ENCODE data around the gene PLXDC1. TPM values are rescaled to one million over a fixed set of nuclear protein-coding genes. Genes with fewer than 3 reads are reported as not detected.

PLXDC1 gene
- total and polyA plus RNA-seq, 2 of the 8 experiments (the other 6 are each of a cell fraction or from before 2014, with no cell fraction given): 4.1 to 14.6 TPM

DNA sequence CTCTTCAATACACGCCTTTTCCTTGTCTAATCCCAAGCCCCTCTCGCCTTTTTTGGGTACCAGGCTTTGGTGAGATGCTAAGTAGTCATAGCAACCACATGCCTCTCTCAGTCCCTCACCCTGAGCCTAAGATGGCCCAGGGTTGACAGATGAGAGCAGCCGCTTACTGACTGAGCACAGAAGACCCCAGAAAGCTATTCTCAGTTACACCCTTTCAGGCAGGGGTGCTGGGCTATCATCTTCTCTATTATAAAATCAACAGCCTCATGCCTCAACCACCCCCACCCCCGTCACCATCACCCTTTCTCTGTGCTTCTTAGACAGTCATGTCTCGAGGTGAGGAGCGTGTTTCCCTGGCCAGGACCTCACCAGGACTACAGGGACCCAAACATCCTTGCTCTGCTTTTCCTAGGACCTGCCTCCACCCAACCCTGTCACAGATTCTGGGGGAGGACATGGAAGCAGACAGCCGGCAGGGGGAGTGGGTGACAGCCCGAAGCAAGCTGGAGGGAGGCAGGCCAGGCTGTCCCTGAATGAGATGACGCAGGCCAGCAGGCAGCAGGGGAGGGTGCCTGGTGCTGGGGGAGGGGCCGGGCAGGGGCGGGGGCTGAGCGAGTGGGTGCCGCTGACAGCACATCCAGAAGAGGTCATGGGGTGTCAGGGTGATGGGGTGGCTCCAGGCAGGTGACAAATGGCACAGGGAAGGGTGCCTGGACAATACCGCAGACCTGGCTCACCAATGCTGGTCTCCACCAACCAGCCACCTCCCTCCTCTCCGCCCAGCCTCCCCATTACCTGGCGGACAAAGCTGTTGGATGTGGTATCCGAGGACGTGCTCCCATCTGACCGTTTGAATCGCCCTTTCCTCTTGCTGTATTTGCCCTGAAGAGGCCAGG lies 42.9 kb upstream of the PLXDC1 start:
- WGBS, 2 experiments (ENCODE audit: extremely low coverage in 1 of 2, insufficient coverage in 1 of 2, insufficient read length in 1 of 2, insufficient replicate concordance in 2 of 2, low coverage in 1 of 2, low lambda C conversion rate in 2 of 2, missing lambda C conversion rate in 1 of 2): 68% methylated on average over 19 of the region's 20 CpGs; no CpG with 5 or more reads in 1 of the 2 experiments
- H3K4me3 ChIP-seq (ENCODE audit: extremely low read depth in 1 of 4, insufficient read depth in 2 of 4, low read depth in 3 of 4, low read length in 4 of 4): peak overlapping the region in 2 of 4 experiments; percentile 8 to 89; a peak in 4 of 8 replicates
- no peak overlapping the region for H3K56ac ChIP-seq (replicated peaks; ENCODE audit: insufficient read length, low read depth, low read length)
- H3K18ac ChIP-seq (ENCODE audit: extremely low read depth, low read length): 0 out of 2 replicates have a peak overlapping the region, but pooled peaks have one; percentile 21
- H3K14ac ChIP-seq (ENCODE audit: insufficient read length): no peak overlapping the region
- peak overlapping the region; percentile 29; the same call in 1 of the 2 replicates for H2BK20ac ChIP-seq (ENCODE audit: low read length)
- H2BK120ac ChIP-seq (replicated peaks; ENCODE audit: low read depth, low read length): no peak overlapping the region
- H3K79me2 ChIP-seq (ENCODE audit: control insufficient read depth in 1 of 2, insufficient read depth in 2 of 2, low read length in 2 of 2): peaks cover 0 to 34% of the 10 kb centered on the region in 2 experiments; a peak in 1 of 4 replicates
- H3K27me3 ChIP-seq (replicated peaks in 1 of 4; ENCODE audit: control insufficient read depth in 3 of 4, extremely low read depth in 1 of 4, insufficient read depth in 3 of 4, low read length in 3 of 4): no peaks in the 10 kb centered on the region
- H2BK15ac ChIP-seq (ENCODE audit: low read length): peak overlapping the region; percentile 6; the same call in 1 of the 2 replicates
- H3K9ac ChIP-seq (replicated peaks in 1 of 4; ENCODE audit: extremely low read depth in 1 of 4, low read depth in 3 of 4, low read length in 3 of 4): no peak overlapping the region
- POLR2A ChIA-PET (ENCODE audit: partially characterized antibody): interaction anchor here (1.1 to 5.9 kb wide), 5 partner anchors 11 to 267 kb away, joined by 4 to 51 read pairs (median 5); partner anchors contain the start of gene CDK12
- no peak overlapping the region for H4K91ac ChIP-seq (replicated peaks; ENCODE audit: insufficient read length, low read length)
- H3K23ac ChIP-seq (ENCODE audit: insufficient read length): no peak overlapping the region
- peaks cover 6% of the 10 kb centered on the region; the same call in 1 of the 2 replicates for H3K23me2 ChIP-seq (ENCODE audit: low read depth, low read length)
- H3K4me1 ChIP-seq (replicated peaks in 1 of 4; ENCODE audit: control insufficient read depth in 3 of 4, insufficient read depth in 4 of 4, low read length in 3 of 4): peaks cover 4 to 27% (median 22%) of the 10 kb centered on the region in 4 experiments
- H2AFZ ChIP-seq (ENCODE audit: low read length): no peak overlapping the region
- 0 out of 2 replicates have a peak overlapping the region, but pooled peaks have one; percentile 32 for H3K27ac ChIP-seq (ENCODE audit: low read depth, low read length)
- DNase-seq (ENCODE audit: low read depth in 1 of 2, low spot score in 2 of 2) (peak in 1 of 2 experiments; percentile 65), FAIRE-seq (no peak)
- no peak overlapping the region for H2AK5ac ChIP-seq (ENCODE audit: low read depth, low read length)
- no peak overlapping the region for H4K8ac ChIP-seq (ENCODE audit: extremely low read depth, insufficient read depth, low read length)
- H3K4ac ChIP-seq (replicated peaks; ENCODE audit: insufficient read length, low read depth, low read length): no peak overlapping the region
- H4K20me1 ChIP-seq (replicated peaks in 1 of 2; ENCODE audit: control insufficient read depth in 1 of 2, insufficient read depth in 2 of 2, low read length in 2 of 2): peaks cover 2 to 27% of the 10 kb centered on the region in 2 experiments
- peak overlapping the region; percentile 37 for H2BK5ac ChIP-seq (ENCODE audit: low read depth, low read length)
- peaks cover 19% of the 10 kb centered on the region for H3K79me1 ChIP-seq (ENCODE audit: low read depth, low read length)
- no peak overlapping the region for H4K5ac ChIP-seq (ENCODE audit: insufficient read length, low read depth, low read length)
- no peaks in the 10 kb centered on the region for H3K9me3 ChIP-seq (ENCODE audit: insufficient read depth in 2 of 2, low read depth in 1 of 2, low read length in 1 of 2)
- CTCF ChIA-PET (ENCODE audit: partially characterized antibody): interaction anchor here (0.7 to 3.8 kb wide), 28 partner anchors 8 to 559 kb away, joined by 3 to 24 read pairs (median 6); no protein-coding TSS in a partner anchor
- H3K36me3 ChIP-seq (ENCODE audit: control insufficient read depth in 2 of 4, insufficient read depth in 4 of 4, low read length in 3 of 4): peaks cover 5 to 30% (median 18%) of the 10 kb centered on the region in 4 experiments; a peak in 7 of 8 replicates
- peak overlapping the region; percentile 80 to 82 for H3K4me2 ChIP-seq (ENCODE audit: insufficient read depth in 1 of 2, low read depth in 2 of 2, low read length in 2 of 2)
- H2BK12ac ChIP-seq (ENCODE audit: low read depth, low read length): no peak overlapping the region
- TF ChIP-seq, protein P1, sequence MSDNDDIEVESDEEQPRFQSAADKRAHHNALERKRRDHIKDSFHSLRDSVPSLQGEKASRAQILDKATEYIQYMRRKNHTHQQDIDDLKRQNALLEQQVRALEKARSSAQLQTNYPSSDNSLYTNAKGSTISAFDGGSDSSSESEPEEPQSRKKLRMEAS (IDR thresholded peaks at IDR 0.05): peak; percentile 52; the same call in 1 of the 2 replicates
- peak in 1 of 2 experiments; percentile 36; a peak in 1 of 4 replicates for TF ChIP-seq RAD21 (IDR thresholded peaks at IDR 0.05 in 1 of 2, conservative IDR thresholded peaks at IDR 0.05 in 1 of 2; ENCODE audit: low read depth in 2 of 2, low read length in 2 of 2)
- TF ChIP-seq FOSL1 (IDR thresholded peaks at IDR 0.05; ENCODE audit: insufficient read depth, low read depth, low read length): no peak
- 0 out of 2 replicates have a peak, but pooled peaks have one; percentile 53 for TF ChIP-seq CREB1 (IDR thresholded peaks at IDR 0.05)
- no peak for TF ChIP-seq RFX5 (IDR thresholded peaks at IDR 0.05; ENCODE audit: borderline replicate concordance, low read depth, low read length)
- peak in 1 of 2 experiments; percentile 40; a peak in 1 of 4 replicates for TF ChIP-seq SIN3A (conservative IDR thresholded peaks at IDR 0.05 in 1 of 2, IDR thresholded peaks at IDR 0.05 in 1 of 2; ENCODE audit: low read depth in 1 of 2, low read length in 2 of 2)

Measured in H1 (cell line).